GM03348 (cell line): ENCODE results near the gene LPCAT1.

Source experiments
- DNase-seq: peaks from one replicate; pipeline ENCODE4 v3.0.0; 2012; ENCODE audit warnings: low spot score

Gene LPCAT1

GRCh38 chr5:1444361-1445189, 79.2 kb downstream of the LPCAT1 start:
- no peak for DNase-seq

GRCh38 chr5:1443991-1444360, 79.8 kb downstream of the LPCAT1 start:
- DNase-seq = no peak

GRCh38 chr5:1443171-1443570, 80.6 kb downstream of the LPCAT1 start:
- DNase-seq = no peak

- DNase-seq = no peak
These were observed 81.3 kb downstream of the LPCAT1 start for GRCh38 chr5:1442222-1443145.

GRCh38 chr5:1441166-1441865, 82.4 kb downstream of the LPCAT1 start:
- DNase-seq = no peak

- no peak for DNase-seq
These were observed 83.7 kb downstream of the LPCAT1 start for GRCh38 chr5:1440098-1440493.

GRCh38 chr5:1439388-1440097, 84.2 kb downstream of the LPCAT1 start:
- DNase-seq = no peak

GRCh38 chr5:1438871-1439270, 84.9 kb downstream of the LPCAT1 start:
- DNase-seq = no peak

GRCh38 chr5:1437876-1438559, 85.7 kb downstream of the LPCAT1 start:
- DNase-seq = no peak

GRCh38 chr5:1437226-1437829, 86.4 kb downstream of the LPCAT1 start:
- peak; percentile 71 for DNase-seq

- DNase-seq = no peak
These were observed 87.1 kb downstream of the LPCAT1 start for GRCh38 chr5:1436681-1437080.

- no peak for DNase-seq
These were observed 87.7 kb downstream of the LPCAT1 start for GRCh38 chr5:1436036-1436435.

- no peak for DNase-seq
These were observed 88.4 kb downstream of the LPCAT1 start for GRCh38 chr5:1435369-1435768.

GRCh38 chr5:1432296-1432695, 91.5 kb downstream of the LPCAT1 start:
- no peak for DNase-seq

GRCh38 chr5:1431896-1432295, 91.9 kb downstream of the LPCAT1 start:
- DNase-seq = no peak

GRCh38 chr5:1431021-1431811, 92.5 kb downstream of the LPCAT1 start:
- DNase-seq = no peak

GRCh38 chr5:1430121-1430795, 93.5 kb downstream of the LPCAT1 start:
- DNase-seq = no peak

GRCh38 chr5:1429496-1429895, 94.3 kb downstream of the LPCAT1 start:
- DNase-seq = no peak

GRCh38 chr5:1429066-1429465, 94.7 kb downstream of the LPCAT1 start:
- DNase-seq = no peak
